ENCODE results near the gene ACOT11.

Gene ACOT11

GRCh38 chr1:54652168-54652567 is 104.1 kb downstream of the ACOT11 start:
- no peak for DNase-seq

- no peak for DNase-seq
These were observed 105.0 kb downstream of the ACOT11 start for GRCh38 chr1:54653036-54653435.

- DNase-seq = no peak
These were observed 110.3 kb downstream of the ACOT11 start for GRCh38 chr1:54658164-54658913.

Measured in COR-L47 (cell line).